ENCODE measurements around the gene STK32B.

The STK32B gene

DNA sequence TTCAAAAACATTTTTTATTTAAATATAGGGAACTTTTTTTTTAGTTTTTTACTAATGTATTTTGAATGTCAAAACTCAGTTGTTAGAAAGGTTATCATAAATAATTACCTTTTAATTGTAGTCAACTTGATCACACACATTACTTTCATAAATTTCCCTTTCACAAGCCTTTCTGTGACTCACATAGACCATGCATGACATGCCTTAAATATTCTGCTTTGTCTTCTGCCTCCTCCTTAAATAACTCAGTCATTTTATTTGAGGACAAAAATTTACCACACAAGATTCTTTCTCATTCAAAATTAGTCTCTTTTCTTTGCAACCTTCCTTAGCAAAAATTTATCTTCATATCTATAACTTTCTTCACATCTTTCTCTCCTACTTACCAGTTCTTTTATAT, 437.1 kb downstream of the STK32B start:
- DNase-seq: no peak

GRCh38 chr4:5489260-5489659, 438.0 kb downstream of the STK32B start:
- no peak for DNase-seq

- no peak for DNase-seq
Observed at GRCh38 chr4:5497489-5497888, 446.2 kb downstream of the STK32B start.

GRCh38 chr4:5500165-5500564, 448.9 kb downstream of the STK32B start:
- no peak for DNase-seq

DNA sequence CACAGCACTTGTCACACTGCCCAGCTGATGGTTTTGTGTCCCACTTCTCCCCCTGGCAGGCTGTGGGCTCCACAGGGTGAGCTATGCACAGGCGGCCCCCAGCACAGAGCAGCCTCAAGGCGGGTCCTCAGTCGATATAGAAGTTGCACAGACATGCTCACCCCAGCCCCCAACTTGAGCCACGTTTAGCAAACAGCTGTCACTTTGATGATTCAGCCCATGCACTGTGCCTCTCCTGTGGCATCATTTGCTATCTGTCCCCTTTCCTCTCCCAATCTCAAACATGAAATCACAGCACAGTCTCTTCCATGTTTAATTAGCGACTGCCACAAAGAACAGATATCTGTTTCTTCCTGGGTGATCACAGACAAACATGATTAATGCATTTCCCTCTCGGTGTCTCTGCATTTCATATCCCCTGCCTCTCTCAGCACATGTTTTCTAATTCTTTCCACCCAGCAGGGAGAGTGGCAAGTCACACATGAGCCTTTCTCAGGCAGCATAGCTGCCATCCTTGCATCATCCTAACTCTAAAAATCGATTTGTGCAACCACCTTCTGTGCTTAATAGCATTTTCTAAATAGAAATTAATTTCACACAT, 452.2 kb downstream of the STK32B start:
- no peak for DNase-seq

GRCh38 chr4:5504486-5504885, 453.2 kb downstream of the STK32B start:
- DNase-seq: no peak

- DNase-seq: no peak
Observed at GRCh38 chr4:5510504-5510903, 459.2 kb downstream of the STK32B start.

DNA sequence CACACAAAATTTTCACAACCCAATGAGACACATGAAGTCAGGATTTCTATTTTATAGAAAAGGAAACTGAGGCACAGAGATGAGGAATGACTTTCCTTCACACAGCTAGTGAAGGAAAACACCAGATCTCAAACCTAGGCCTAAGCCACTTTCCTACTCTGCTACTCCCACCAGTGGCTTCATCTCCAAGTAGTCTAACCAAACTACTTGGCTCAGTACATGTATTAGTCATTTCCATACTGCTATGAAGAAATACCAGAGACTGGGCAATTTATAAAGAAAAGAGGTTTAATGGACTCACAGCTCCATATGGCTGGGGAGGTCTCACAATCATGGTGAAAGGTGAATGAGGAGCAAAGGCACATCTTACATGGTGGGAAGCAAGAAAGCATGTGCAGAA, 460.5 kb downstream of the STK32B start:
- DNase-seq: no peak

DNA sequence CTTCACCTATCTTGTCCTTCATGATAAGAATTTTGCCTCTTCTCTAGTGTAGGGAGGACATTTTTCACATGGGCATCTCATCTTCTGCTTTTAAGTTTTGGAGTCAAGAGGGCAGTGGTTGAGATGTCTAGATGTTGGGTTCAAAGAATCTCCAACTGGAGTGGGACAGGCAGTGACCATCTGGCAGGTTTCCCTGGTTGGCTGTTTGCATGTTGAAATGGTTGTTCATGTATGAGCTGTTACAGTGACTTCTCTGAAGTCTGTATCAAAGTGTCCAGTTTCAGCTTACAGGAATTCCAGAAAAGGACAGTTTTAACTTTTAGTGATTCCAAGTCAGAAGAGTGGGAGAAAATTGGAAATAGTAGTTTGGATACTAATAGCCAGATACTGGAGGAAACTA, 464.4 kb downstream of the STK32B start:
- DNase-seq: no peak

DNA sequence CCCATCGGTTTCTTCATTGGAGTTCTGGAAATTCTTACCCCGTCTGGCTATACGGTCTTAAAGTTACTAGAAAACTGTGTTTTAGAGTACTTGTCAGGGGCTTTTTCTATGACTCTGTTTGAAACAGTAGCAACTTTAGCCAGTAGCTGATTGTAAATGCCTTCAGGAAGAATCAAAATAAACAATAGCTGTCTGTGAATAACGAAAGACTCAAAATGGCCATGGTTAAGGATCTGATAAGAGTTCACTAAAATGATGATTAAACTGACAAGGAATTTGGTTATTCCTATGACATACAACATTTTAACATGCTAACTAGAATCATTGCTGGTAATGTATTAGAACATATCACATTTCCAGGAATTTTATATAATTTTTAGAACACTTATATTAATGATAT, 466.1 kb downstream of the STK32B start:
- DNase-seq: no peak

GRCh38 chr4:5524446-5525299, 473.4 kb downstream of the STK32B start:
- DNase-seq: peak; percentile 47

DNA sequence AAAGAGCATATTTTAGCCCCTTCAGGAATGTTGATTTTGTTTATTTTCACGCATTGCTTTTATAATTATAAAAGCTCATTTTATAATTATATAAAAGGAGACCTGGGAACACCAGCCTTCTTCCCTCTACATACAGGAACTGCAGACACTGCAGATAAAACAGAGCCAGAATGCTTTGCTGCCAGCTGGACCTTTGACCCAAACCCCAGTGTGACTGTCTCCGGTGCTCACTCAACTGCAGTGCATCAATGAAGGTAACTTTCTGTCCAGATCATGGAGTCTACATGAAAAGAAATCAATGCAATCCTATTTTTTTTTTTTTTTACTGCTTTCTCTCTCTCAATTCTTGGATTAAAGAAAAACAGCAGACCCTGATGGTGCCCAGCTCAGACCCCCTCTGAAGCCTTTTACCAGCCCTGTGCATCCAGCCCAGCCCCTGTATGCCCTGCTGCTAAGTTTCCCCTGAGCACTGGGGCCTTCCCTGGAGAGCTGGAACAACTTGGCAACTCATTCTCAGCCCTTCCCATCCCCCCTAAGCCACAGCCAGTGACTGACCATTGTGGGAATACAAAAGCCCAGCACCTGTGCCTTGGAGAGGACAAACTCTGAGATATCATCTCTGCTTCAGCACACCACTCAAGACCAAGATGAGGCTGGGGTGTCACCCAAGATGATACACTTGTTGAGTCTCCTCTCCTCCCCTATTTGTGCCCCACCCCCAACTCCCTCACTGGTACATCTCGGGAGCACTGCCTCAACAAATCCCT, 475.0 kb downstream of the STK32B start:
- DNase-seq: no peak

DNA sequence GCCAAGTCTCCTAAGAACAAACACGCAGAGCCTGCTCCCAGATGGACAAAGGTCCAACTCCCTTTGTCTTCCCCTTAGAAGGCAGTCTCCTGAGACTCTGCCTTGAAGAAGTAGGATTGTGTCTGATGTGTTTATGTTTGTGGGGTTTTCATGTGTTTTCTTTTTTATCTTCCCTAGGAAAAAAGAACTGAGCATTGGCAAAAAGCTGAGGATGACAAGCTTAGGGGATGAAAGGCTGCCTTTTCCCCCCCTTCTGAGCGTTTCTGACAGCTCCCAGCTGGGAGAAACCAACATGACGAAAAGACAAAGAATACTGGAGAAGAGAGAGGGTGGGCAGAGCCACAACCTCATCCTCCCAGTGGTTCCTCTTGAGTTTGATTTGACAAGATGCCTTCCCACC, 475.9 kb downstream of the STK32B start:
- no peak for DNase-seq

- DNase-seq: no peak
Observed at GRCh38 chr4:5528031-5528436, 476.8 kb downstream of the STK32B start.

- no peak for DNase-seq
Observed at GRCh38 chr4:5532100-5532499, 480.8 kb downstream of the STK32B start.

DNA sequence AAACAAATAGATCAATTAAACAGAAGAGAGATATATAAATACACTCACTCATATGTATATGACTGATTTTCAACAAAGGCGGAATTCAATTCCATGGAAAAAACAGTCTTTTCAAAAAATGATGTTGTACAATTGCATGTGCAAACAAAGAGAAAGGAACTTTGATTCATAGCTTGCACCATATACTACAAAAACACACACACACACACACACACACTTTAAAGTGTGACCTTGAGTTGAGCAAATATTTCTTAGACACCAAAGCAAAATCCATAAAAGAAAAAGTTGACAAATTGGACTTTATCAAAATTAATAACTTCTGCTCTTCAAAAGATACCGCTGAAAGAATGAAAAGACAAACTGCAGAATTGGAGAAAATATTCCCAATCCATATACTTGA, 488.3 kb downstream of the STK32B start:
- DNase-seq: no peak

DNA sequence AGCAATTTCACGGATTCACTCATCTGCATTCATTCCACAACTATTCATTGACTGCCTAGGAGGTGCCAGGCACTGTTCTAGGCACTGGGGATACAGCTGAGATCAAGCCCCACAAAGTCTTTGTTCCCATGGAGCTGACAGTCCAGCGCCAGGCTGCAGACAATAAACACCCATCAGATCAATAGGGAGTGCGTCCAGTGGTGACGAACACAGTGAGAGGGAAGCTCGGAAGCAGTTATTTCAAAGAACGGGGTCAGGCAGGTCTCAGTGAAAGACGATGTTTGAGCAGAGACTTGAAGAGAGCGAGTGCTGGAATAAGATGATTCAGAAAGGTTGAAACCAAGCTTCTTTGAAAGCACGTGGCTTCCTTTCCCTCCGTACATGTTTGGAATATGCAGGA, 489.9 kb downstream of the STK32B start:
- no peak for DNase-seq

DNA sequence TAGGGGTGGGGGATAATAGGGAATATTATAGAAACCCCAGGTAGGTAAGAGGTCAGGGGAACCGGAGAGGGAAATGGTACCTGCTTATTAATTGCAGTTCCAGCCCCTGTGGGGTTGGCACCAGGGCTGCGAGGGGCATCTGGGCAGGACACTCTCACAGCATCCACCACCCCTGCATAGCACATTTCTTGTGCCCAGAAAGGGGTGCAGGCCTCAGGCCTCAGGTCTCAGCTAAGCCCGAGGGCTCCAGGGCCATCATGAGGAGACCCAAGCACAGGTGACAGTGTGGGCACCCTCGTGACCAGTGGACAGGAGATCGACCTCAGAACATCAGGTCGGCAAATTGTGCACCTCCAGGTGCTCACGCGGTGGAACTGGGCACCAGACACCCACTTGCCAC, 492.4 kb downstream of the STK32B start:
- no peak for DNase-seq

DNA sequence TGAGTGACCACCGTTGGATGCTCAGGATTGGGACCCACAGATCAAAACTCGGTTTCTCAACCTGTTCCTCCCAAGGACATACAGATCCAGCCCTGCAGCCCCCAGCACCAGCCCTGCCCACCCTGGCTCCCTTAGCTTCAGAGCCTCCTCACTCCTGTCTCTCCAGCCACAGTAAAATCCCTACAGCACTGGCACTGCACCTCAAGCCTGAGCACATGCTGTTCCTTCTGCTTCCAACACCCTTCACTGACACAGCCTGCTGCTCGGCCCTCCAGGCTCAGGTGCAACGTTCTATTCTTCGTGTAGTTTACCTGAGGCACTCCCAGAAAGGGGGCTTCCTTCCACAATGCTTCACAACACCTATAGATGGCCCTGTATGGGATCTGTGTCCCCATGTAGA, 493.5 kb downstream of the STK32B start:
- DNase-seq: no peak

DNA sequence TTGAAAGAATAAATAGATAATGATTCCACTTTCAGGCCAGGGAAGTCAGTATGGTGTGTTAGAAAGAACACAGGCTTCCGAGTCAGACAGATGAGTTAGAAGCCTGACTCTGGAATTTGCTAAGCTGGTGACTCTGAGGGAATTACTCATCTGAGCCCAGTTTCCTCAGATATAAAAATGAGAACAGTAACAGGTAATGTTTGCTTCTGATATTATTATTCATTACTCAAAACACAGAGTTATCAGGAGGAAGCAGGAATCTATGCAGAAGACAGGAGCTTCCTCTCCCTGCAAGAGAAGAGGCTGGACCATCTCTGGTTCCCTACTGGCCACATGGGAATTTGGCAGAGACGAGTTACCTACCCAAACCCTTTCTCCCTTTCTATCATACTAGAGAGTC, 494.0 kb downstream of the STK32B start:
- DNase-seq: peak; percentile 3

DNA sequence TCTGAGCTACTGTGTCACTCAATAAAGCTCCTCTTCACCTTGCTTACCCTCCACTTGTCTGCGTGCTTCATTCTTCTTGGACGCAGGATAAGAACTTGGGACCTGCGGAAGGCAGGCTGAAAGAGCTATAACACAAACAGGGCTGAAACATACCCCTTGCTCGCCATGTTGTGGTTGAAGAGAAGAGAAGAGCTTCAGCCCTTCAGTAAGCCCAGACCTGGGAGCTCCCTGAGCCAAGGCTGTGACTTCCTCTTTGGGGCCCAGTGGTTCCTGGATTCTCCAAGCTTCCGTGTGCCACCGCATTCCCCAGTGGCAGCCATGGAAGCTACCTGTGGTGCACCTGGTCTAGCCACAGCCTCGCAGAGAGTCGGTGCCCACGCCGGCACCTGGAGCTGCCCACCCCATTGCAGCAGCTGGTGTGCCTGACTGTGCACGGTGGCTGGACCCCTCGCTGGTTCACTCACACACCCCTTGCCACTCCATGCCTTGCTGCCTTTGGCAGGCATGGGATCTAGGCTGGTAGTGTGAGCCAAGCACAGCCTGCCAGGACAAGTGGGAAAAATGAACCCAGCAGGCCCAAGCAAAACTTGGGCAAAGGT, 496.5 kb downstream of the STK32B start:
- no peak for DNase-seq
